Measurements from ENCODE around the gene WDR90.

Gene WDR90

DNA sequence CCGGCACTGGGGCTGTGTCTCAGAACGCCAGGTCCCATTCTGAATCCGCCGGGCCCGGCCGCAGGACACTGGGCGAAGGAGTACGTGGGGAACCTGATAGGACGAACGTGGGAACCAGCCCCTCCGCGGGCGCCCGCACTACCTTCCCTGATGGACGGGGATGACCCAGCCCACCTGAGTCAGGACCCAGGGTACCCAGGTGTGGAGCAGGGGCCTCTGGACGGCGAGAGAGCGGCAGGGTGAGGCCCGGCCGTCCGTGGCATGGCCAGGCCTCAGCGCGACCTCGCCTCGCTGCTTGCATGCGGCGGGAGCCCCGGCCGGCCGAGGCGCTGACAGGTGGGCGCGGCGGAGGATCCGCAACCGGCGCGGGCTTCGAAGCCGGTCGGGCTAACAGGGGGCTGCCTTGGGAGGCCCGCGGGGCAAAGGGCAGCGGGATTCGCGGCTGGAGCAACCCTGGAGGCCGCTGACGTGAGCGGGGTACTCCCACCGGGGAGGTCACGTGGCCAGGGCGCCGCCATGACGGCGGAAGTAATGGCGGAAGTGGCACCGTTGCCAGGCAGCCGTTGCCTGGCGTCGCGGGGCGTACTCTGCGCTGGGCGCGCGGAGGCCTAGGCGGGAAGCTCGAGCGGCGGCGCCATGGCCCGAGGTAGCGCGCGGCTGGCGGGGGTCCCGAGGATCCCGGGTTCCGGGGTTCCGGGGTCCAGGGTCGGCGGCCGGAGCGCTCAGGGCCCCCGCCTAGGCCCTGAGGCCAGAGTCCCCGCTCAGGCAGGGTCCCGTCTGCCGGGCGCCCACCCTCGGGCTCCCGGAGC lies at the start of gene WDR90:
Gene WDR90, plus strand, starts transcription at position 585 of the 809 bp plus-strand sequence. Its CDS starts 52 bp downstream, at position 637.
- peak; percentile 70 for DNase-seq

DNA sequence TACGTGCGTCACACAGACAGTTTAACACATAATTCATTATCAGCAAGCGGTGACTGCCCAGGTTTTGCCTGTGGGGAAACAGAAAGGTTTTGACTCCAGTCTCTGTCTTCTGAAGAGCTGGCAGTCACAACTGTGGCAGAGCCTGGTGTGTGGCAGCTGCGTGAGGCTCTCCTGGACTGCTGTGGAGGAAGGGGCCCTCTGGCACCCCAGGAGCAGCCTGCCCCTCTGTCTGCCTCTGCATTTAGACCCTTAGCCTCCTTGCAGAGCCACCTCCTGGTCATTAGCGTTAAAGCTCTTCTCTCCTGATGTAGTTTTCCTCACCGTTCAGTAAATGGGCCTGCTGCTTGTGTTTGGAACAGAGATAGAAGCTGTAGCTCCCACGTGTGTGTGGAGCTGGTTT lies 48.4 kb upstream of the WDR90 start:
- no peak for DNase-seq

DNA sequence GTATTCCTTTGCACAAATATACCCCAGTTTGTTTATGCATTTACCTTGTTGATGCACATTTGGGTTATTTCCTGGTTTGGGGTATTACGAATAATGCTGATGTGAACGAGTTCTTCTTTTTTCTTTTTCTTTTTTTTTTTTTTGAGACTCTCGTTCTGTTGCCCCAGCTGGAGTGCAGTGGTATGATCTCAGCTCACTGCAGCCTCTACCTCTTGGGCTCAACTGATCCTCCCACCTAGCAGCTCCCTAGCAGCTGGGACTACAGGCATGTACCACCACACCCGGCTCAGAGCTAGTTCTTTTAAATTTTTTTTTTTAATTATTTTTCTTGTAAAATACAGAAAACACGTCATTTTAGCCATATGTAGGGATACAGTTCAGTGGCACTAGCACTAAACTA lies 45.2 kb upstream of the WDR90 start:
- no peak for DNase-seq

DNA sequence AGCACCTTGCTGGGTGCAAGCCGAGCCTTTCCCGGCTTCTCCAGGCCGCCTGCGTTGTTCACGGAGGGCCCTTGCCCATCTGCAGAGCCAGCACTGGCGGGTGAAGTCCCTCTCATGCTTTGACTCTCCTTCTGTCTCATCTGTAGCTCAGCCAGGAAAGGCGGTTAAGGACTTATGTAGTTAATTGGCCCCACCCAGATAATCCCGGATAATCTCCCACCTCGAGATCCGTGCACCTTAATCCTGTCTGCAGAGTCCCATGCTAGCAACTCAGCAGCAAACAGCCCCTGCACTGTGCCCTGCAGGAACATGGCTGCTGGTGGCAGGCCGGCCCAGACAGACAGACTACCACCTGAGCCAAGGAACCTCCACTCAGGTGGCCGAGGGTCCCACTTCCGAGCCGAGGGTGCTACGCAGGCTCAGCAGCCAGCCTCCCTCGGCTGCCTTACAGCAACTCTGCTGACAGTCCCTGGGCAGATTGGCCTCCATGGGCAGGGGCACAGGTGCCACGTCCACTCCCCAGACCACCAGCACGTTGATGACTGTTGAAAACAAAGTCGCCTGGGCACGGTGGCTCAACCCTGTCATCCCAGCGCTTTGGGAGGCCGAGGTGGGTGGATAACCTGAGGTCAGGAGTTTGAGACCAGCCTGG lies 42.4 kb upstream of the WDR90 start:
- DNase-seq = no peak

DNA sequence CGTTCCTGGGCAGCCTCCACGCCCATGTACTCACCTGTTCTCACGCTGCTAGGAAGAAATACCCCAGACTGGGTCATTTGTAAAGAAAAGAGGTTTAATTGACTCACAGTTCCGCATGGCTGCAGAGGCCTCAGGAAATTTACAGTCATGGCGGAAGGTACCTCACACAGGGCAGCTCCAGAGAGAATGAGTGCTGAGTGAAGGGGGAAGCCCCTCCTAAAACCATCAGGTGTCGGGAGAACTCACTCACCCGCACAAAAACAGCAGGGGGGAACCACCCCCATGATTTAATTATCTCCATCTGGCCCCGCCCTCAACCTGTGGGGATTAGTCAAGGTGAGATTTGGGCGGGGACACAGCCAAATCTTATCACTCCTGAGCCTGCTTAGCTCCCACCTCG lies 41.1 kb upstream of the WDR90 start:
- DNase-seq = no peak

- DNase-seq = no peak
Observed at GRCh38 chr16:609316-609715, 39.8 kb upstream of the WDR90 start.

DNA sequence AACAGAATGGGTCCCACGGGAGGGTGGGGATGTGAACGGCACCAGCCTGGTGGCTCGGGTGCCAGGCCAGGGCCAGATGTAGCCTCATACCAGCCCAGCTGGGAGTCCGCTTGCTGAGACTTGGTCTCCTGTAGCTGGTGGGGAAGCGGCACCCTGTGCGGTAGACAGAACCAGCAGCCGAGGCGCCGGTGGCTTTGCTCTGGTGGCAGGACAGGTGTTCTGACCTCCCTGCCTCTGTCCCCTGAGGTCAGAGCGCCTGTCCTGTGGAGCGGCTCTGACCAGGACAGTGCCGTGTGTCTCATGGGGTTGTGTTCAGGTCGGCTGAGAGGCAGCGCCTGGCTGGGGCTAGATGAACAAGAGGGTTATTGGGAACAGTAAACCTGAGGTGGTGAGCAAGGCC lies 39.2 kb upstream of the WDR90 start:
- no peak for DNase-seq

DNA sequence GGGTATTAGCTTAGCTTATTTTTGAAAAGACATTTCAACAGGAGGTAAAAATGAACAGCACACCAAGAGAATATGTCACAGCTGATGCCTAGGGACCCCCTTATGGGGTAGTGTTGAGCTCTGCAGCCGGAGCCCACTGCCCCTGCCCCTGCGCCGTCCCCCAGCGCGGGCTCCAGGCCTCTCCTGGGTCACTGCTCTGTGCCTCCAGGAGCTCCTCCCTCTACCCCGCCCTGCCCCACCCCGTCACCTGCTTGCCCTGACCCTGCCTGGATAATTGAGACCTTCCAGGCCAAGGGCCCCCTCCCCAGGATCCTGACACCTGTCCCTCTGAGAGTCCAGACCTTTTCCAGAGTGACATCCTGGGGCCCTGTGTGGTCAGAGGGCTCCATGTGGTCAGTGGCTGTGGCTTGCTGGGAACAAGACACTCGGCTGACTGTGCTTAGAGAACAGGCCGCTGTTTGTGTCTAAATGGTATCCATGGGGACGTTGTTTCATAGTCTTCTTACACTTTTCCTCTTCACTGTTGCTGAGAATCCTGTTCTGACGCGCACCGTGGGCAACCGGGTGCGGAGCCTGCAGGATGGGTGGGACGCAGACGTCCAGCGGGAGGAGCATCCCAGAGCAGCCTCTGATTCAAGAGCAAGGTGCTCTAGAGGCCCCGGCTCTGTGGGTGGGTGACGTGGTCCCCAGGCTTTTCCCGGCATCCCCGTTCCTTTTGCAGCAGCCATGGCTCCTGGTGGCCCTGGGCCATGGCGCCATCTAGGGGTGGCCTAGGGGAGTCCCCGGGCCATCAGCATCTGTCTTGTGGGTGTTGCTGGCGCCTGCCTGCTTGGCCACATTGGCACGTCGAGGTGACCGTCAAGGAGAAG lies 38.4 kb upstream of the WDR90 start:
- DNase-seq = no peak

- DNase-seq = no peak
Observed at GRCh38 chr16:615122-615521, 34.0 kb upstream of the WDR90 start.

GRCh38 chr16:616733-617586 lies 32.2 kb upstream of the WDR90 start:
- no peak for DNase-seq

DNA sequence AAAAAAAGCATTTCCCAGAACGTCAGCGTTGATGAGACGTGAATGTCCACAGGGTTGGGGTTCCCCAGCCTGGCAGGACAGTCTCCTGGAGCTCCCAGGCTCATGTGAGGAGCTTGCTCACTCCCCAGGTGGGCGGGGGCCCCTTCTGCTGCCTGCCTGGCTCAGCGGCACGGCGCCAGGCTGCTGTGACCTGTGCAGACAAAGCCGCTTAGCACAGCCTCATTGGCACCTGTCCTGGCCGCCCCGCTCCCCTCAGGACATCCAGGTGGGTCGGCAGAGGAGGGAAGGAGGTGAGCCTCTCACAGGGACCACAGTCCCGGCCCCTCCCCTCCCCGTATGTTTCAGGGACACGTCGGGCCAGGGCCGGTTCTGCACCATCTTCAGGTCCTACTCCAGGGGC lies 31.3 kb upstream of the WDR90 start:
- no peak for DNase-seq

DNA sequence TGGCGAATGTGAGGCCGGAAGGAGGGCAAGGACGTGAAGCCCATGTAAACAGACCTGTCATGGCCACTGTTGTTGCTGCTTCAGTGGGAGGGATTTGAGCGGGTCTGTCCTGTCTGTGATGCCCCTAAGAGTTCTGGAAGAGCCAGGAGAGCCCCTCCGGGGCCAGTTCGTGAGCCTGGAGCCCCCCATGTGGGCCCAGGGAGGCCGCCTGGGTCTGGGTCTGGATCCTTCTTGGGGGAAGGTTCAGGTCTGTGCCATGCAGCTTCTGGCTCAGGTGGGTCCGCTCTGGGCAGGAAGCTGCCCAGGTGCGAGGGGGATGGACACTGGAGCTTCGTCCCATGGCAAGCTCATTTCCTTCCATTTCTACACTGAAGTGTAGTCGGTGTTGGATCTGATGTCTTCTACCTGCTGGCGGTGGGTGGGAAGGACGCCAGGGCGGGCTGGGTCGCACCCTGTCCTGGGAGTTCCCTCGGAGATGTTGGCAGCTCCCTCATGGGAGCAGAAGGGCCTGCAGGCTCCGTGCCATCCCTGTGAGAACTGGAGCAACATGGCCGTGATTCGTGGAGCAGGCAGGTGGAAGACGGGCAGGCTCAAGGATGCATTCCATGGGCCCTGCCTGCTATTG lies 29.6 kb upstream of the WDR90 start:
- DNase-seq = no peak

DNA sequence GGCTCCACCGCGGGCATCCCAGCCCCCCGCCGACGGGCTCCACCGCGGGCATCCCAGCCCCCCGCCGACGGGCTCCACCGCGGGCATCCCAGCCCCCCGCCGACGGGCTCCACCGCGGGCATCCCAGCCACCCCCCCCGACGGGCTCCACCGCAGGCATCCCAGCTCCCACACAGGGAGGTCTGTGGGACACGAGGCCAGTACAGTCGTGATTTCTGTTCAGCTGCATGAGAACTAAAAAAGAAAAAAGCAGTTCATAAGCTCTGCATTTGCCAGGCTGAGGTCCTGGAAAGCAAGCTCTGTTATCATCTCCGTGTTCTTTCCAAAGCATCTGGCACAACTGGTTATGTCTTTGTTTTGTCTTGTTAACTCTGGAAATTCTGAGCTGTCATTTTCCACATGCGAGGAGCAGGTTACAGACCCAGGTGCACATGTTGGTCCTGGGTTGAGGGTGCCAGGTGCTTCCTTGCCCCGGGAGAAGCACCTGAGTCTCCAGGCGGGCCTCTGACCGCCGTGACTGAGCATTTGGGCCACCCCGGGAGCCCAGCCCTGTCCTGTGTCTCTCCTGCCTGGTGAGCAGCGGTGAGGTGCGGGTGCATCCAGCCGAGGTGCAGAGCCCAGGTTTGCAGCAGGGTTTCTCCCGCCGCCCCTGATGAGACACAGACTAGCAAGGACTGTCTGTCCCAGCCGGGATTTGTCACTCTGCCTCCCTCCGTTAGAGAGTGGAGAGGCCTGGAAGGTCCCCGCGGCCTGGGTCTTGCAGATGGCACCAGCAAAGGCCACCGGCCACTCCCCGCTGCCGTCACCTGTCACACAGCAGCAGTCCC lies 28.3 kb upstream of the WDR90 start:
- DNase-seq = no peak

GRCh38 chr16:621526-622105 lies 27.5 kb upstream of the WDR90 start:
- no peak for DNase-seq

DNA sequence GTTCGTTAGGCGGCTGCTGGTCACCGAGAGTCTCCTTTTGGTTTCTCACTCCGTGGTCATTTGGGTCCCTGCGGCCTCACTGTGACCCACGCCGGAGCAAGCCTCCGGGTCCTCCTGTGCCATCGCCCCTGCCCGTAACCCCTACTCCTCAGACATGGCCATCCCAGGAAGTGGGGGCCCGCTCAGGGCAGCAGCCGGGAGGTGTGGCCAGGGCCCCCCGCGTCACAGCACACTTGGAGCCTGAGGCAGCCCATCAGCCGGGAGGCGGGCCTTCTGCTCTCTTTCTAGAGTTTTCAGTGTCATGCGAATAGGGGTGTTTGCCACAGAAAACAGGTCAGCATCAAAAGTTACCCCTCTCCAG lies 26.3 kb upstream of the WDR90 start:
- DNase-seq = no peak

GRCh38 chr16:624526-625070 lies 24.6 kb upstream of the WDR90 start:
- no peak for DNase-seq

- DNase-seq = no peak
Observed at GRCh38 chr16:625117-625976, 23.8 kb upstream of the WDR90 start.

DNA sequence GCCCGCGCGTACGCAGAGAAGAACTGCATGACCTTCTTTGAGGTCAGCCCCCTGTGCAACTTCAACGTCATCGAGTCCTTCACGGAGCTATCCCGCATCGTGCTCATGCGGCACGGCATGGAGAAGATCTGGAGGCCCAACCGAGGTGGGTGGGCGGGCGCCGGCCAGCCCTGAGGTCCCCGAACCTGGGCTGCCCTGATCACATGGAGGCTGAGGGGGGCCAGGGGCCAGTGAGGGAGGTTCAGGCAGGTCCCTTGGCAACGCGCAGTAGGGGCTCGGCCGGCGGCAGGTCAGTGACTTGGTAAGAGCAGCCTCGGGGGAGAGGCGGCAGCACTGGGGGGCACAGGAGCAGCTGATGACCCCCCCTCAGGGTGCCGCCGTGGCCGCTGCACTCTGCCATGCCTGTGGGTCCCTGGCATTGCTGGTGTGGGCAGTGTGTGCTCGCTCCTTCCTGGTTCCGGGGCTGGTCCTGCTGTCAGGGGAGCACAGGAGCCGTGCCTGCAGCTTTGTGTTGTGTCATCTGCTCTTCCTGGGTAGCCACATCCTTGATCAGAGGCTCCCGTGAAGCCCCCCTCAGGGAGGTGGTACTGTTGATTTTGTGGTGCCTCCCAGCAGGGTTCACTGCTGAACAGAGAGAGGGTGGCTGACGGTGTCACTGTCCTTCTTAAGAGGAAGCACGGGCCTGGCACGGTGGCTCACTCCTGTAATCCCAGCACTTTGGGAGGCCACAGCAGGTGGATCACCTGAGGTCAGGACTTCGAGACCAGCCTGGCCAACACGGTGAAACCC lies 23.0 kb upstream of the WDR90 start:
- DNase-seq = no peak

All from NCI-H446 treated with DMSO at 0.1 percent for 48 hours (cell line).